ENCODE data around the gene CLRN2.
"Not testable (repeated sequence)": the region's sequence is repeated elsewhere in the genome, so short reads cannot be mapped to it uniquely, and the experiment has no call there.

Gene CLRN2

DNA sequence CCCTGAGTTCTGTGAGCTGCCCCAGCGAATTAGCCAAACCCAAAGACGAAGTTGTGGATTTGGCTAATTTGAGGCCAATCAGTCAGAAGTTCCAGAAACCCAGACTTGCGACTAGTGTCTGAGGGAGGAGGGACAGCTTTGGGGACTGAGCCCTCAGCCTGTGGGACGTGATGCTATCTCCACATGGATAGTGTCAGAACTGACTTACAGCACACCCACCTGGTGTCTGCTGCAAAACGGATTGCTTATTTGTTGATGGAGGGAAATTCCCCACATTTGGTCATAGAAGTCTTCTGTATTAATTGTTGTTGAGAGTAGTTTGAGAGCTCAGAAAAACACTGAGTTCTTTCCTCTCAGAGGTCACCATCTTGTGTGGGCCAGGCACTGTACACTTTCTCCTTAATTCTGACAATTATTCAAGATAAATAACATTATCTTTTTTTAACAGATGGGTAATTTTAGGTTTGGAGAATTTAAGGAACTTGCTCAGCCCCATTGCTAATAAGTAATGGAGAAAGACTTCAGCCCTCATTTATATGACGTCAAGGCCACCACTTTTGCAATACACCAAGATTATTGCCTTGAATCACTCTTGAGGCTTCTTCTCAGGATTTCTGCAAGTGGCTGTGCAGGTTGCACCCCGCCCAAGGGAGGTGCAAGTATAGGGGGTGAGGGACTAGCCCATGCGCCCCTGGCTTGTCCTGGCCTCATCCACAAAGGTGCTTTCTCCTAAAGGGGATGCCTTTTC lies 16.7 kb downstream of the CLRN2 start:
- DNase-seq (ENCODE audit: low read depth, low spot score): no peak
- TF ChIP-seq, protein P1, sequence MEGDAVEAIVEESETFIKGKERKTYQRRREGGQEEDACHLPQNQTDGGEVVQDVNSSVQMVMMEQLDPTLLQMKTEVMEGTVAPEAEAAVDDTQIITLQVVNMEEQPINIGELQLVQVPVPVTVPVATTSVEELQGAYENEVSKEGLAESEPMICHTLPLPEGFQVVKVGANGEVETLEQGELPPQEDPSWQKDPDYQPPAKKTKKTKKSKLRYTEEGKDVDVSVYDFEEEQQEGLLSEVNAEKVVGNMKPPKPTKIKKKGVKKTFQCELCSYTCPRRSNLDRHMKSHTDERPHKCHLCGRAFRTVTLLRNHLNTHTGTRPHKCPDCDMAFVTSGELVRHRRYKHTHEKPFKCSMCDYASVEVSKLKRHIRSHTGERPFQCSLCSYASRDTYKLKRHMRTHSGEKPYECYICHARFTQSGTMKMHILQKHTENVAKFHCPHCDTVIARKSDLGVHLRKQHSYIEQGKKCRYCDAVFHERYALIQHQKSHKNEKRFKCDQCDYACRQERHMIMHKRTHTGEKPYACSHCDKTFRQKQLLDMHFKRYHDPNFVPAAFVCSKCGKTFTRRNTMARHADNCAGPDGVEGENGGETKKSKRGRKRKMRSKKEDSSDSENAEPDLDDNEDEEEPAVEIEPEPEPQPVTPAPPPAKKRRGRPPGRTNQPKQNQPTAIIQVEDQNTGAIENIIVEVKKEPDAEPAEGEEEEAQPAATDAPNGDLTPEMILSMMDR (IDR thresholded peaks at IDR 0.05; ENCODE audit: insufficient read depth, low read length, missing control alignments): no peak
- ChIA-PET POLR2A (no interaction called here), CTCF (interaction anchor here (0.9 to 1.0 kb wide), 2 partner anchors 15 to 17 kb away, joined by 3 to 5 read pairs; no protein-coding TSS in a partner anchor)
- no peak overlapping the region for H3K4me3 ChIP-seq (ENCODE audit: low read depth, low read length)

DNA sequence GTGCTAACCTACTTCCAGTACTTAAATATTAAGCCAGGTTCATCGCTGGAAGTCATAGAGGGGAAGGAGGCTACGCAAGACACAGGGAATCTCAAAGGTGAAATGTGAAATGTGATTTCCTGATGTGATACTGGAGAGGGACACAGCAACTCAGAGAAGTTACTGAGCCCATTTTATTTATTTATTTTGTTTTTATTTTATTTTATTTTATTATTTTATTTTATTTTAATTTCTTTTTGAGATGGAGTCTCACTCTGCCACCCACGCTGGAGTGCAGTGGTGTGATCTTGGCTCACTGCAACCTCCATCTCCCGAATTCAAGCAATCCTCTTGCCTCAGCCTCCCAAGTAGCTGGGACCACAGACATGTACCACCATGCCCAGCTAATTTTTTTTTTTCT lies 19.7 kb downstream of the CLRN2 start:
- DNase-seq (ENCODE audit: low read depth, low spot score): no peak
- TF ChIP-seq, protein P1 (IDR thresholded peaks at IDR 0.05; ENCODE audit: insufficient read depth, low read length, missing control alignments): no peak
- H3K4me3 ChIP-seq (ENCODE audit: low read depth, low read length): no peak overlapping the region
- POLR2A ChIA-PET: no interaction called here
- CTCF ChIA-PET: interaction anchor here (1.5 kb wide), 1 partner anchor 14 kb away, joined by 5 read pairs; no protein-coding TSS in a partner anchor

DNA sequence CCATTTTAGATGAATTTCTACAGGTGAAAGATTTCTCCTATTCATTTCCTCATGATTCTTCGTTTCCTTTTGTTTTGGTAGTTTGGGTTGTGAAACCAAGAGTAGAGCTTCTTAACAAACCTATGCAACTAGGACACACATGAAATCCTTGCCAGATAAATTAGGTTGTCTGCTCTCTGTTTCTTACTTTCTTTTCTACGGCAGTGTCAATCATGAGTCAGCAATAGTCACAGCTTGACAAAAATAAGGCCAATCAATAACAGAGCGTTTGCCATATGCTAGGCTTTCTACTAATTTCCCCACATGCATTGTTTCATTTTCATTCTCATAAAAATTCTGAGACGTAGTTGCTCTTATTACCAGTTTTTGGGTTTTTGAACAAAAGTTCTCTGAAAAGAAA lies 20.3 kb downstream of the CLRN2 start:
- DNase-seq (ENCODE audit: low read depth, low spot score): no peak
- ChIA-PET POLR2A (no interaction called here), CTCF (interaction anchor here (0.8 to 1.5 kb wide), 2 partner anchors 12 to 14 kb away, joined by 4 to 5 read pairs; no protein-coding TSS in a partner anchor)
- TF ChIP-seq, protein P1 (IDR thresholded peaks at IDR 0.05; ENCODE audit: insufficient read depth, low read length, missing control alignments): no peak
- H3K4me3 ChIP-seq (ENCODE audit: low read depth, low read length): no peak overlapping the region

DNA sequence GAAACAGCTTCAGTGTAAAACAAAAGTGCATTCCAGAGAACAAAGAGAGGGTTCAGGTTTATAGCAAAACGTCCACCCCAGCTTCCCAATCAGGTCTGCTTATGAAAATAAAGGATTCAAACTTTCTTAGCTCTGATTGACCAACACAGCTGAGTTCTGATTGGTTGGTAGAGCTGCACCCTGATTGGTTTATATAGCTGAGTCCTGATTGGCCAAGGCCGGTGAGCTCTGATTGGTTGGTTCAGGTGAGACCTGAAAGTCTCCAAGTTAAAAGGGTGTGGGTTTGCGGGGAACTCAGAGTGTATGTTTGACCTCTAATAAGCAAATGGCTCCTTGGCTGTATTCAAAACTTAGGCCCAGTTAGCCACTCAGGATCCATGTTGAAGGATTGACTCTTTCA lies 20.9 kb downstream of the CLRN2 start:
- no peak overlapping the region for H3K4me3 ChIP-seq (ENCODE audit: low read depth, low read length)
- POLR2A ChIA-PET: no interaction called here

GRCh38 chr4:17537060-17537459 lies 22.1 kb downstream of the CLRN2 start:
- H3K4me3 ChIP-seq (ENCODE audit: low read depth, low read length); DNase-seq (ENCODE audit: low read depth, low spot score); POLR2A ChIA-PET: not testable (repeated sequence)
- CTCF ChIA-PET: interaction anchor here (1.6 to 3.7 kb wide), 2 partner anchors 10 to 12 kb away, joined by 9 to 19 read pairs; no protein-coding TSS in a partner anchor

More for the DNA sequence above, 20.9 kb downstream of the CLRN2 start:
- DNase-seq (ENCODE audit: low read depth, low spot score): no peak
- TF ChIP-seq, protein P1 (IDR thresholded peaks at IDR 0.05; ENCODE audit: insufficient read depth, low read length, missing control alignments): no peak
- CTCF ChIA-PET: interaction anchor here (0.8 to 1.5 kb wide), 2 partner anchors 11 to 13 kb away, joined by 4 to 5 read pairs; no protein-coding TSS in a partner anchor

GRCh38 chr4:17544205-17544604 lies 29.2 kb downstream of the CLRN2 start:
- CTCF ChIA-PET: interaction anchor here (6.8 to 7.4 kb wide), 2 partner anchors 93 to 263 kb away, joined by 105 to 123 read pairs; partner anchors contain the start of genes DCAF16 and NCAPG
- POLR2A ChIA-PET: no interaction called here
- H3K4me3 ChIP-seq (ENCODE audit: low read depth, low read length): no peak overlapping the region
- TF ChIP-seq, protein P1 (IDR thresholded peaks at IDR 0.05; ENCODE audit: insufficient read depth, low read length, missing control alignments): no peak
- no peak for DNase-seq (ENCODE audit: low read depth, low spot score)
